ENCODE results near the gene MOB2. TPM values are rescaled to one million over a fixed set of nuclear protein-coding genes. Genes with fewer than 3 reads are reported as not detected.

Gene MOB2
- total and polyA plus RNA-seq, 4 donors: 32.4 to 104 (median 58.5) TPM

DNA sequence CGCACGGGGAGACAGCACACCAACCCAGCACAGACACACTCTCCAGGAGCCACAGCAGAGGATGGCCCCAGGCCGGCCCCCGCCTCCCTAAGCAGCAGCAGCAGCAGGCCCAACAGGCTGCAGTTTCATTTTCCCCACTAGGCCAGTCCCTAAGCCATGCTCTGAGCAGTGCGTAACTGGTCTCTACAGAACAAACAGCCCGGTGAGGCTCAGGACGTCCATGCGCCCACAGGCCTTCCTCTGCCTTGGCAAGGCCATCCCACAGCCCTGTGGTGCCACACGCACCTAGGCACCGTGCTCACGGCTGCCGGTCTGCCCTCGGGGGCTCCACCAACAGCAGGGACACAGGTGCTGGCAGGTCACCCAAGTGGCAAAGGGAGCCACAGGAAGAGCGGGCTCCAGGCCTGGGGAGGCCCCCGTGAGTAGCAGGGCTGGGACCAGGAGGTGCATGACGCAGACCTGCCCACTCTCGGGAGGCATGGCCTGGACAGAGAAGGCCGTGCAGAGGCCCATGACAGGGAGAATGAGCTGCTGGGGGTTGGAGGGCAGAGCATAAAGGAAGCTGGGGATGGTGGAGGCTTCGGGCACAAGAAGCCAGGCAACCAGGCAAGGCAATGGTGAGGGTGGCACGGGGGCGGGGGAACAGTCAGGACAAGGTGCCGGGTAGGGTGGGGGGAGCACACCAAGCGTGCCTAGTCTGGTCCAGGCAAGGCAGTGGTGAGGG is 1.4 kb upstream of the MOB2 start:
- Histone ChIP-seq H3K27me3 (ENCODE audit: control insufficient read depth in 1 of 2, insufficient read depth in 2 of 2, low read length in 1 of 2) (no peaks in the 10 kb centered on the region), H3K4me3 (ENCODE audit: low read length in 2 of 2) (no peak overlapping the region), H3K36me3 (ENCODE audit: control insufficient read depth in 1 of 2, insufficient read depth in 2 of 2, low read length in 1 of 2) (no peaks in the 10 kb centered on the region), H3K4me1 (ENCODE audit: control insufficient read depth in 1 of 2, insufficient read depth in 2 of 2, low read length in 2 of 2) (no peaks in the 10 kb centered on the region), H3K9me3 (ENCODE audit: control insufficient read depth, low read length) (no peaks in the 10 kb centered on the region), H3K27ac (ENCODE audit: low read depth in 1 of 2, low read length in 2 of 2) (peak overlapping the region in 1 of 2 donors; percentile 38)
- ATAC-seq (ENCODE audit: low FRiP score) (no peak), DNase-seq (peak; percentile 55 to 76)
- WGBS, 2 donors: 48 to 49% methylated on average over 23 of the region's 23 CpGs
- intact Hi-C loops (cut with DNase I): loop anchor here in 1 of 2 donors (10.0 kb wide), 1 partner anchor 213 kb away; no protein-coding TSS in a partner anchor

DNA sequence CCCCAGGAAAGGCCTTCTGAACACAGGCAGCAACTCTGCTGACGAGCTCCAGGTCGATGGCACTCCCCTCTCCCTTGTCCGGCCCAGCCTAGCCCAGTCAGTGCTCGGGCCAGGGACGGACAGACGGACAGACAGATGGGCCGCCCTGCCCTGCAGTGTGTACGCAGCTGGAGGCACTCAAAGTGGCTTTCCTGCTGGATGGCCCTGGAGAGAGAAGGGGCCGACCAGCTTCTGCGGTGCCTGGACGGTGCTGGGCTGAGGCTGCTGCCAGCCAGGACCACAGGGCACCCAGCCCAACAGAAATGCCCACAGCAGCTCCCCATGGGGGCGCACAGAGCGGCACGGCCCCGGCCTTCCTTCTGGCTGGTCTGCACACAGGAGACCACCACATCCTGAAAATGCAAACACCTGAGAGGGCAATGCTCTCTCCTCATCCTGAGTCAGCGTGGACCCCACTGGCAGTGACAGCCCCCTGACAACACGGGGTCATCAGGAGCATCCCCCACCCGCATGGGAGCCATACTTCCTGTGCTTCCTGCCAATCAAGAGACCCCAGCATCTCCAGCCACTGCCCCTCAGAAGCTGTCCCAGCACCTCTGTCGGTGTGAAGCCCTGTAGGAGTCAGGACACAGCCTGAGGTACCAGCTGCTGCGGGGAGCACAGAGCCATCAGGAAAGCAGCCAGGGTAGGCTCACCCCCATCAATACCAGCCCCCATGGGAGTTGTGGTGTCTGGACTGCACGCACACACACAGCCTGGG is 692 bp upstream of the MOB2 start:
- DNase-seq: peak; percentile 50 to 73
- H3K9me3 ChIP-seq (ENCODE audit: control insufficient read depth, low read length): no peaks in the 10 kb centered on the region
- H3K27ac ChIP-seq (ENCODE audit: low read depth in 1 of 2, low read length in 2 of 2): peak overlapping the region in 1 of 2 donors; percentile 13
- intact Hi-C loops (cut with DNase I): loop anchor here in 1 of 2 donors (10.0 kb wide), 1 partner anchor 212 kb away; no protein-coding TSS in a partner anchor
- H3K4me1 ChIP-seq (ENCODE audit: control insufficient read depth in 1 of 2, insufficient read depth in 2 of 2, low read length in 2 of 2): no peaks in the 10 kb centered on the region
- ATAC-seq (ENCODE audit: low FRiP score): peak; percentile 24
- no peaks in the 10 kb centered on the region for H3K36me3 ChIP-seq (ENCODE audit: control insufficient read depth in 1 of 2, insufficient read depth in 2 of 2, low read length in 1 of 2)
- no peak overlapping the region for H3K4me3 ChIP-seq (ENCODE audit: low read length in 2 of 2)
- no peaks in the 10 kb centered on the region for H3K27me3 ChIP-seq (ENCODE audit: control insufficient read depth in 1 of 2, insufficient read depth in 2 of 2, low read length in 1 of 2)
- WGBS, 2 donors: 13 to 19% methylated on average over 18 to 21 of the region's 21 CpGs

- Histone ChIP-seq H3K27me3 (ENCODE audit: control insufficient read depth in 1 of 2, insufficient read depth in 2 of 2, low read length in 1 of 2) (no peaks in the 10 kb centered on the region), H3K27ac (ENCODE audit: low read depth in 1 of 2, low read length in 2 of 2) (peak overlapping the region; percentile 1 to 93), H3K9me3 (ENCODE audit: control insufficient read depth, low read length) (no peaks in the 10 kb centered on the region), H3K4me3 (ENCODE audit: low read length in 2 of 2) (peak overlapping the region in 1 of 2 donors; percentile 15), H3K4me1 (ENCODE audit: control insufficient read depth in 1 of 2, insufficient read depth in 2 of 2, low read length in 2 of 2) (no peaks in the 10 kb centered on the region), H3K36me3 (ENCODE audit: control insufficient read depth in 1 of 2, insufficient read depth in 2 of 2, low read length in 1 of 2) (no peaks in the 10 kb centered on the region)
- WGBS, 2 donors: 13 to 14% methylated on average over 16 to 17 of the region's 17 CpGs
- no peak for ATAC-seq (ENCODE audit: low FRiP score)
- intact Hi-C loops (cut with DNase I): loop anchor here in 1 of 2 donors (10.0 kb wide), 1 partner anchor 211 kb away; no protein-coding TSS in a partner anchor
- DNase-seq: peak; percentile 42 to 64
Observed at GRCh38 chr11:1485504-1485885, 1.1 kb downstream of the MOB2 start.

DNA sequence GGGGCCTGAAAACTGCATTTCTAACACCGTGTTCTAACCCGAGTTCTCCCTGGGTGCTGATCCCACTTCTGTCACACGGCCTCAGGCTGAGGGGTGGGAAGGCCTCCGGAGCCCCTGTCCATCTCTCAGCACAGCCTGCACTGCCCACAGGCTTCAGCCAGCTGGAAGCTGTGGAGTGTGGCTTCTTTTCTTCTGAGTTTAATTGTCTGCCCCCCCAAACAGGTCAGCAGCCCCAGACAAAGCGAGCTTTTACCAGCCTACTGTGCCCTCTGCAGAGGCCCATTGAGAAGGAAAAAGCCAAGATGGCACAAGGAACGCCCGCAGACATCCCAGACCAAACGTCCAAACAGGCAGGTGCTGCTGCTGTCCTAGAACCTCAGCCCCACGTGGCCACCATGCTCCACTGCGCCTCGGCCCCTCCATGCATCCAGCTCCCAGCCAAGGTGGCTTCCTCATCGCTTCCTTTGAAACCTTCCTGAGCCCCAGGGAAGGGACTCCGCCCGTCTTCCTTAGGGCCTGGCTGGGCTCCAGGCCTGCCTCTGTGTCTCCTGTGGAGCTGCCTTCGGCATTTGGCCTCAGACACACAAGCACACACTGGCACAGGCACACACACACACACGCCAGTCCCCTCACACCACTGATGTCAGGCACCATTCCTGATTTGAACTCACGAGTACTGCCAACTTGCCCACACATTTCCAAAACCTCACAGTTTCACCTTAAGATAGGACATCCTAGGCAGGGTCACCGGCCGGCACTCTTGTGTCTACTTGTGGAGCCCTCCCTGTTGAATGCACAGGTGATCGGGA is 1.7 kb downstream of the MOB2 start:
- Histone ChIP-seq H3K36me3 (ENCODE audit: control insufficient read depth in 1 of 2, insufficient read depth in 2 of 2, low read length in 1 of 2) (no peaks in the 10 kb centered on the region), H3K27me3 (ENCODE audit: control insufficient read depth in 1 of 2, insufficient read depth in 2 of 2, low read length in 1 of 2) (no peaks in the 10 kb centered on the region), H3K9me3 (ENCODE audit: control insufficient read depth, low read length) (no peaks in the 10 kb centered on the region), H3K4me3 (ENCODE audit: low read length in 2 of 2) (peak overlapping the region in 1 of 2 donors; percentile 15), H3K27ac (ENCODE audit: low read depth in 1 of 2, low read length in 2 of 2) (peak overlapping the region; percentile 1 to 93), H3K4me1 (ENCODE audit: control insufficient read depth in 1 of 2, insufficient read depth in 2 of 2, low read length in 2 of 2) (no peaks in the 10 kb centered on the region)
- 25 to 29% methylated on average over 20 of the region's 20 CpGs for WGBS, 2 donors
- intact Hi-C loops (cut with DNase I): loop anchor here in 1 of 2 donors (10.0 kb wide), 1 partner anchor 210 kb away; no protein-coding TSS in a partner anchor
- ATAC-seq (ENCODE audit: low FRiP score): no peak
- peak; percentile 61 to 77 for DNase-seq

- ATAC-seq (ENCODE audit: low FRiP score) (no peak), DNase-seq (peak; percentile 38 to 70)
- Histone ChIP-seq H3K27ac (ENCODE audit: low read depth in 1 of 2, low read length in 2 of 2) (peak overlapping the region; percentile 93 to 96), H3K4me3 (ENCODE audit: low read length in 2 of 2) (no peak overlapping the region), H3K36me3 (ENCODE audit: control insufficient read depth in 1 of 2, insufficient read depth in 2 of 2, low read length in 1 of 2) (peaks cover 0 to 2% of the 10 kb centered on the region in 2 donors), H3K27me3 (ENCODE audit: control insufficient read depth in 1 of 2, insufficient read depth in 2 of 2, low read length in 1 of 2) (no peaks in the 10 kb centered on the region), H3K4me1 (ENCODE audit: control insufficient read depth in 1 of 2, insufficient read depth in 2 of 2, low read length in 2 of 2) (no peaks in the 10 kb centered on the region), H3K9me3 (ENCODE audit: control insufficient read depth, low read length) (no peaks in the 10 kb centered on the region)
- whole genome bisulfite sequencing, 2 donors: 79 to 83% methylated on average over 17 of the region's 17 CpGs
- intact Hi-C loops (cut with DNase I): loop anchor here in 1 of 2 donors (10.0 kb wide), 1 partner anchor 209 kb away; no protein-coding TSS in a partner anchor
Observed at GRCh38 chr11:1484061-1484671, 2.4 kb downstream of the MOB2 start.

GRCh38 chr11:1483445-1483961 is 3.1 kb downstream of the MOB2 start:
- ATAC-seq (ENCODE audit: low FRiP score) (no peak), DNase-seq (peak; percentile 61 to 82)
- Histone ChIP-seq H3K27ac (ENCODE audit: low read depth in 1 of 2, low read length in 2 of 2) (peak overlapping the region; percentile 93 to 96), H3K4me3 (ENCODE audit: low read length in 2 of 2) (no peak overlapping the region), H3K36me3 (ENCODE audit: control insufficient read depth in 1 of 2, insufficient read depth in 2 of 2, low read length in 1 of 2) (peaks cover 0 to 2% of the 10 kb centered on the region in 2 donors), H3K27me3 (ENCODE audit: control insufficient read depth in 1 of 2, insufficient read depth in 2 of 2, low read length in 1 of 2) (no peaks in the 10 kb centered on the region), H3K4me1 (ENCODE audit: control insufficient read depth in 1 of 2, insufficient read depth in 2 of 2, low read length in 2 of 2) (no peaks in the 10 kb centered on the region), H3K9me3 (ENCODE audit: control insufficient read depth, low read length) (no peaks in the 10 kb centered on the region)
- intact Hi-C loops (cut with DNase I): loop anchor here in 1 of 2 donors (10.0 kb wide), 1 partner anchor 209 kb away; no protein-coding TSS in a partner anchor
- 10 to 13% methylated on average over 6 of the region's 6 CpGs for WGBS, 2 donors

GRCh38 chr11:1482581-1483444 is 3.8 kb downstream of the MOB2 start:
- no peaks in the 10 kb centered on the region for H3K4me1 ChIP-seq (ENCODE audit: control insufficient read depth in 1 of 2, insufficient read depth in 2 of 2, low read length in 2 of 2)
- H3K4me3 ChIP-seq (ENCODE audit: low read length in 2 of 2): no peak overlapping the region
- WGBS, 2 donors: 8 to 15% methylated on average over 32 of the region's 32 CpGs
- H3K27ac ChIP-seq (ENCODE audit: low read depth in 1 of 2, low read length in 2 of 2): peak overlapping the region; percentile 93 to 96
- H3K36me3 ChIP-seq (ENCODE audit: control insufficient read depth in 1 of 2, insufficient read depth in 2 of 2, low read length in 1 of 2): peaks cover 0 to 2% of the 10 kb centered on the region in 2 donors
- H3K9me3 ChIP-seq (ENCODE audit: control insufficient read depth, low read length): no peaks in the 10 kb centered on the region
- DNase-seq (peak; percentile 82 to 88), ATAC-seq (ENCODE audit: low FRiP score) (peak; percentile 31)
- H3K27me3 ChIP-seq (ENCODE audit: control insufficient read depth in 1 of 2, insufficient read depth in 2 of 2, low read length in 1 of 2): no peaks in the 10 kb centered on the region
- intact Hi-C loops (cut with DNase I): loop anchor here in 1 of 2 donors (10.0 kb wide), 1 partner anchor 208 kb away; no protein-coding TSS in a partner anchor
